Mesendoderm (in vitro differentiated cells): Measurements from ENCODE around the gene WFIKKN1.
A peak's percentile ranks its signal among the peaks of the same experiment; 100 is the strongest.

Source experiments
- DNase-seq: peaks from one replicate; pipeline ENCODE4 v3.0.0; 2013
- H2AK5ac ChIP-seq: 2 replicates; pipeline ENCODE4 v1.6.1; 2013; ENCODE audit warnings: low read length, inconsistent platforms
- H2BK120ac ChIP-seq: 2 replicates; pipeline ENCODE4 v1.6.1; 2013; ENCODE audit warnings: low read depth, mild to moderate bottlenecking, low read length, moderate library complexity, mixed read lengths
- H2BK15ac ChIP-seq: replicated peaks from 2 replicates; pipeline ENCODE4 v1.6.1; 2013; ENCODE audit warnings: low read depth, mild to moderate bottlenecking, moderate library complexity
- H2BK5ac ChIP-seq: 2 replicates; pipeline ENCODE4 v1.6.1; 2013; ENCODE audit warnings: low read length, inconsistent platforms
- H3K18ac ChIP-seq: 2 replicates; pipeline ENCODE4 v1.6.1; 2013; ENCODE audit warnings: mild to moderate bottlenecking, low read length, mixed read lengths
- H3K23ac ChIP-seq: one replicate; pipeline ENCODE4 v1.6.1; 2013; ENCODE audit warnings: low read length
- H3K27ac ChIP-seq: 2 replicates; pipeline ENCODE4 v1.5.1; 2013; ENCODE audit warnings: low read depth, mild to moderate bottlenecking, inconsistent platforms, low read length, moderate library complexity
- H3K27me3 ChIP-seq: 2 replicates; pipeline ENCODE4 v1.6.1; 2013; ENCODE audit warnings: low read length, control low read depth, mild to moderate bottlenecking, inconsistent platforms; ENCODE audit not compliant: insufficient read depth, poor library complexity
- H3K36me3 ChIP-seq: 2 replicates; pipeline ENCODE4 v1.6.1; 2013; ENCODE audit warnings: low read length, inconsistent platforms; ENCODE audit not compliant: control insufficient read depth, insufficient read depth
- H3K4ac ChIP-seq: one replicate; pipeline ENCODE4 v1.6.1; 2013; ENCODE audit warnings: low read depth, mild to moderate bottlenecking, low read length, moderate library complexity
- H3K4me1 ChIP-seq: 2 replicates; pipeline ENCODE4 v1.6.1; 2013; ENCODE audit warnings: low read depth, low read length, inconsistent platforms; ENCODE audit not compliant: control insufficient read depth
- H3K4me2 ChIP-seq: 2 replicates; pipeline ENCODE4 v1.6.1; 2013; ENCODE audit warnings: low read length
- H3K4me3 ChIP-seq: 2 replicates; pipeline ENCODE4 v1.5.1; 2013; ENCODE audit warnings: mild to moderate bottlenecking, low read length
- H3K56ac ChIP-seq: one replicate; pipeline ENCODE4 v1.6.1; 2013; ENCODE audit warnings: low read length
- H3K79me1 ChIP-seq: 2 replicates; pipeline ENCODE4 v1.6.1; 2013; ENCODE audit warnings: low read length, inconsistent platforms
- H3K79me2 ChIP-seq: 2 replicates; pipeline ENCODE4 v1.6.1; 2013; ENCODE audit warnings: mild to moderate bottlenecking, low read length; ENCODE audit not compliant: control insufficient read depth, insufficient read depth
- H3K9ac ChIP-seq: 2 replicates; pipeline ENCODE4 v1.6.1; 2013; ENCODE audit warnings: low read length, inconsistent platforms
- H4K5ac ChIP-seq: one replicate; pipeline ENCODE4 v1.6.1; 2013; ENCODE audit warnings: low read length
- H4K8ac ChIP-seq: one replicate; pipeline ENCODE4 v1.6.1; 2013; ENCODE audit warnings: low read depth, mild to moderate bottlenecking, control low read depth, low read length, moderate library complexity
- WGBS: extraction: QIAGEN DNeasy Blood & Tissue Kit; methylation state at CpG from one replicate; pipeline ENCODE4 v1.1.7; 2013; ENCODE audit warnings: low lambda C conversion rate, missing lambda C conversion rate; ENCODE audit not compliant: insufficient coverage; ENCODE audit errors: extremely low coverage; 5-methylcytosine and 5-hydroxymethylcytosine counted together

Gene WFIKKN1

GRCh38 chr16:630249-630814 lies 453 bp upstream of the WFIKKN1 start:
- Histone ChIP-seq H4K5ac (no peak overlapping the region), H3K9ac (peak overlapping the region; percentile 45), H3K79me1 (no peaks in the 10 kb centered on the region), H3K56ac (peak overlapping the region; percentile 77), H2AK5ac (no peak overlapping the region), H3K4me2 (peak overlapping the region; percentile 4), H3K4ac (no peak overlapping the region), H4K8ac (no peak overlapping the region), H3K79me2 (no peaks in the 10 kb centered on the region), H2BK5ac (no peak overlapping the region), H3K4me1 (peaks cover 6% of the 10 kb centered on the region), H3K27ac (peak overlapping the region; percentile 28), H3K4me3 (no peak overlapping the region), H3K23ac (no peak overlapping the region), H3K36me3 (no peaks in the 10 kb centered on the region), H3K27me3 (no peaks in the 10 kb centered on the region), H2BK15ac (no peak overlapping the region), H2BK120ac (no peak overlapping the region), H3K18ac (no peak overlapping the region)
- WGBS: no CpG with 5 or more reads among the region's 29 CpGs
- DNase-seq: peak; percentile 8

DNA sequence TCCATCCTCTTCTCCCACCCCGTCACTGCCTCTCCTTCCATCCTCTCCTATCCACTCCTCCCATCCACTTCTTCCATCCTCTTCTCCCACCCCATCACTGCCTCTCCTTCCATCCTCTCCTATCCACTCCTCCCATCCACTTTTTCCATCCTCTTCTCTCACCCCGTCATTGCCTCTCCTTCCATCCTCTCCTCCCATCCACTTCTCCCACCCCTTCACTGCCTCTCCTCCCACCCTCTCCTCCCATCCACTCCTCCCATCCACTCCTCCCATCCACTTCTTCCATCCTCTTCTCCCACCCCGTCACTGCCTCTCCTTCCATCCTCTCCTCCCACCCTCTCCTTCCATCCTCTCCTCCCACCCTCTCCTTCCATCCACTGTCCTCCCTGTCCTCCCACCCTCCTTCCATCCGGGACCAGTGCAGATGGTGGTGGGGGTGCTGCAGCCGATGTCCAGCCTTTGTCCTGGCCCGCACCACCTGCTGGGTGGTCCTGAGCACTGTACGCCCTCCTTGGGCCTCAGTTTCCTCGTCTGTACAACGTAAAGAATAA lies 1.1 kb downstream of the WFIKKN1 start:
- no peak overlapping the region for H2BK5ac ChIP-seq
- no CpG with 5 or more reads among the region's 9 CpGs for WGBS
- H2AK5ac ChIP-seq: no peak overlapping the region
- no peak overlapping the region for H3K18ac ChIP-seq
- H3K36me3 ChIP-seq: no peaks in the 10 kb centered on the region
- H4K5ac ChIP-seq: no peak overlapping the region
- no peak overlapping the region for H3K27ac ChIP-seq
- no peak overlapping the region for H2BK120ac ChIP-seq
- DNase-seq: no peak
- H3K4me1 ChIP-seq: peaks cover 6% of the 10 kb centered on the region
- no peaks in the 10 kb centered on the region for H3K27me3 ChIP-seq
- H3K9ac ChIP-seq: no peak overlapping the region
- no peak overlapping the region for H3K4me2 ChIP-seq
- no peak overlapping the region for H3K4ac ChIP-seq
- H3K79me2 ChIP-seq: no peaks in the 10 kb centered on the region
- H4K8ac ChIP-seq: no peak overlapping the region
- H3K23ac ChIP-seq: no peak overlapping the region
- H3K79me1 ChIP-seq: peaks cover 2% of the 10 kb centered on the region
- H2BK15ac ChIP-seq: no peak overlapping the region
- no peak overlapping the region for H3K56ac ChIP-seq
- H3K4me3 ChIP-seq: no peak overlapping the region

GRCh38 chr16:632486-633335 lies 1.9 kb downstream of the WFIKKN1 start:
- Histone ChIP-seq H3K27ac (no peak overlapping the region), H3K79me1 (peaks cover 2% of the 10 kb centered on the region)
- WGBS: no CpG with 5 or more reads among the region's 67 CpGs

GRCh38 chr16:633336-634050 lies 2.7 kb downstream of the WFIKKN1 start:
- H4K5ac ChIP-seq: no peak overlapping the region
- H3K27me3 ChIP-seq: no peaks in the 10 kb centered on the region
- H3K9ac ChIP-seq: no peak overlapping the region
- no peak overlapping the region for H3K27ac ChIP-seq
- no peak overlapping the region for H2AK5ac ChIP-seq
- H4K8ac ChIP-seq: no peak overlapping the region
- H3K4me3 ChIP-seq: no peak overlapping the region
- H3K4ac ChIP-seq: no peak overlapping the region
- H3K79me2 ChIP-seq: no peaks in the 10 kb centered on the region
- H3K79me1 ChIP-seq: peaks cover 2% of the 10 kb centered on the region
- no peak overlapping the region for H3K4me2 ChIP-seq
- no peak overlapping the region for H2BK5ac ChIP-seq
- no peak overlapping the region for H2BK15ac ChIP-seq
- no peak overlapping the region for H2BK120ac ChIP-seq
- peaks cover 9% of the 10 kb centered on the region for H3K4me1 ChIP-seq
- H3K23ac ChIP-seq: no peak overlapping the region
- no peak overlapping the region for H3K18ac ChIP-seq
- no peak for DNase-seq
- H3K56ac ChIP-seq: no peak overlapping the region
- H3K36me3 ChIP-seq: no peaks in the 10 kb centered on the region
- WGBS: no CpG with 5 or more reads among the region's 74 CpGs

More at GRCh38 chr16:632486-633335, 1.9 kb downstream of the WFIKKN1 start:
- Histone ChIP-seq H4K8ac (no peak overlapping the region), H3K27me3 (no peaks in the 10 kb centered on the region), H3K4me3 (no peak overlapping the region), H3K56ac (no peak overlapping the region), H2AK5ac (no peak overlapping the region), H3K23ac (no peak overlapping the region), H3K79me2 (no peaks in the 10 kb centered on the region), H4K5ac (no peak overlapping the region), H3K4me2 (no peak overlapping the region), H2BK5ac (no peak overlapping the region), H3K36me3 (no peaks in the 10 kb centered on the region), H3K4ac (no peak overlapping the region), H3K18ac (no peak overlapping the region), H3K4me1 (peaks cover 8% of the 10 kb centered on the region), H2BK15ac (no peak overlapping the region), H2BK120ac (no peak overlapping the region), H3K9ac (no peak overlapping the region)
- DNase-seq: no peak

GRCh38 chr16:634051-634670 lies 3.4 kb downstream of the WFIKKN1 start:
- H2BK5ac ChIP-seq: no peak overlapping the region
- no peak overlapping the region for H4K8ac ChIP-seq
- peaks cover 9% of the 10 kb centered on the region for H3K4me1 ChIP-seq
- peaks cover 2% of the 10 kb centered on the region for H3K79me1 ChIP-seq
- no peak overlapping the region for H3K9ac ChIP-seq
- no peak overlapping the region for H2BK120ac ChIP-seq
- H3K18ac ChIP-seq: no peak overlapping the region
- no peak overlapping the region for H3K27ac ChIP-seq
- no peaks in the 10 kb centered on the region for H3K36me3 ChIP-seq
- WGBS: no CpG with 5 or more reads among the region's 22 CpGs
- no peak for DNase-seq
- no peak overlapping the region for H3K23ac ChIP-seq
- no peaks in the 10 kb centered on the region for H3K27me3 ChIP-seq
- H2BK15ac ChIP-seq: no peak overlapping the region
- H3K4me2 ChIP-seq: no peak overlapping the region
- H3K4me3 ChIP-seq: no peak overlapping the region
- no peak overlapping the region for H4K5ac ChIP-seq
- H2AK5ac ChIP-seq: no peak overlapping the region
- H3K4ac ChIP-seq: no peak overlapping the region
- H3K79me2 ChIP-seq: no peaks in the 10 kb centered on the region
- no peak overlapping the region for H3K56ac ChIP-seq
